ENCODE data around the gene SLC16A9. TPM values are rescaled to one million over a fixed set of nuclear protein-coding genes. Genes with fewer than 3 reads are reported as not detected.

Gene SLC16A9
- total and polyA plus RNA-seq, 2 donors (not counting 3 experiments of a cell fraction or from before 2014, with no cell fraction given) = 0.35 TPM; not detected in 1

DNA sequence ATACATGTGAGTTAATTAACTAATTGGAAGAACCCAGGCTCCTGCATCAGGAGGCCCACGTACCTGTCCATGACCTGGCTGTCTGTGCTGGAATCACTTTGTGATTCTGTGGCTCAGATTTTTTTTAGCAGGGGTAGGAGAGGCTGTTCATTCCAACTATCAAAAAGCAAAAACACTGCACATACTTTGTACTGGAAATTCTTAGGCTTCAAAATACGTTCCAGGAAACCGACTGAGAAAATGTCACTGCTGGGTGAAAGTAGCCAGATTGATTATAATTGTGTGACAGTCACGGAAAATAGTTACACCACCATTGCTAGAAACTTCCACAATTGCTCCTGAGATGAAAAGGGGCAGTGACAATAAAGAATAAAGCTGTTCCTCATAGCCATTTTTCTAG, 91.0 kb downstream of the SLC16A9 start:
- POLR2A ChIA-PET = no interaction called here
- Histone ChIP-seq H3K9me1 (replicated peaks; ENCODE audit: control insufficient read depth, extremely low read depth, insufficient read depth, low read length) (no peaks in the 10 kb centered on the region), H3K27ac (ENCODE audit: insufficient read depth, low read depth, low read length) (no peak overlapping the region), H3K27me3 (ENCODE audit: control insufficient read depth in 2 of 2, insufficient read depth in 2 of 2, low read length in 2 of 2) (no peaks in the 10 kb centered on the region), H3K9ac (replicated peaks; ENCODE audit: extremely low read depth, insufficient read depth, low read length) (no peak overlapping the region), H3K4me1 (ENCODE audit: control insufficient read depth, extremely low read depth, insufficient read depth, low read length) (no peaks in the 10 kb centered on the region), H3K9me3 (replicated peaks; ENCODE audit: control insufficient read depth, insufficient read depth, low read length) (no peaks in the 10 kb centered on the region), H2AFZ (ENCODE audit: low read depth, low read length) (no peak overlapping the region), H3K4me3 (replicated peaks in 1 of 3; ENCODE audit: insufficient read depth in 1 of 3, low read depth in 1 of 3, low read length in 3 of 3) (no peak overlapping the region), H3K36me3 (ENCODE audit: control insufficient read depth in 2 of 2, extremely low read depth in 1 of 2, insufficient read depth in 2 of 2, low read length in 2 of 2) (no peaks in the 10 kb centered on the region), H3K4me2 (ENCODE audit: insufficient read depth, low read length) (no peak overlapping the region), H3K79me2 (ENCODE audit: control insufficient read depth, insufficient read depth, low read length) (no peaks in the 10 kb centered on the region), H4K20me1 (replicated peaks; ENCODE audit: control insufficient read depth, extremely low read depth, insufficient read depth, low read length) (no peaks in the 10 kb centered on the region)
- DNase-seq (ENCODE audit: low read depth, low spot score) (no peak), FAIRE-seq (no peak)
- CTCF ChIA-PET = interaction anchor here (1.2 kb wide), 1 partner anchor 8 kb away, joined by 4 read pairs; no protein-coding TSS in a partner anchor
- dilution Hi-C loops (cut with MboI; ENCODE audit: extremely low pct_ligation_motif_present, low sequenced_read_pairs) = no loop called here
- no TSS peak for BruUV-seq (replicated peaks)
- TF ChIP-seq JUN (IDR thresholded peaks at IDR 0.05; ENCODE audit: borderline replicate concordance, insufficient read depth, insufficient read length, low read depth) (no peak), POLR2A (IDR thresholded peaks at IDR 0.05; ENCODE audit: low read depth, low read length) (no peak), MYC (IDR thresholded peaks at IDR 0.05; ENCODE audit: low read depth, low read length) (no peak), EZH2 (IDR thresholded peaks at IDR 0.05; ENCODE audit: borderline replicate concordance, low read depth, low read length, severe bottlenecking) (no peak), FOS (IDR thresholded peaks at IDR 0.05; ENCODE audit: borderline replicate concordance, insufficient read depth, low read length) (no peak), GATA2 (IDR thresholded peaks at IDR 0.05; ENCODE audit: insufficient read depth, insufficient read length, low read depth, low read length) (no peak), POLR2AphosphoS5 (IDR thresholded peaks at IDR 0.05; ENCODE audit: insufficient read depth, low read depth, low read length) (no peak)
- TF ChIP-seq, protein P1, sequence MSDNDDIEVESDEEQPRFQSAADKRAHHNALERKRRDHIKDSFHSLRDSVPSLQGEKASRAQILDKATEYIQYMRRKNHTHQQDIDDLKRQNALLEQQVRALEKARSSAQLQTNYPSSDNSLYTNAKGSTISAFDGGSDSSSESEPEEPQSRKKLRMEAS (IDR thresholded peaks at IDR 0.05; ENCODE audit: insufficient read depth, insufficient read length) = no peak
- TF ChIP-seq, protein P2, sequence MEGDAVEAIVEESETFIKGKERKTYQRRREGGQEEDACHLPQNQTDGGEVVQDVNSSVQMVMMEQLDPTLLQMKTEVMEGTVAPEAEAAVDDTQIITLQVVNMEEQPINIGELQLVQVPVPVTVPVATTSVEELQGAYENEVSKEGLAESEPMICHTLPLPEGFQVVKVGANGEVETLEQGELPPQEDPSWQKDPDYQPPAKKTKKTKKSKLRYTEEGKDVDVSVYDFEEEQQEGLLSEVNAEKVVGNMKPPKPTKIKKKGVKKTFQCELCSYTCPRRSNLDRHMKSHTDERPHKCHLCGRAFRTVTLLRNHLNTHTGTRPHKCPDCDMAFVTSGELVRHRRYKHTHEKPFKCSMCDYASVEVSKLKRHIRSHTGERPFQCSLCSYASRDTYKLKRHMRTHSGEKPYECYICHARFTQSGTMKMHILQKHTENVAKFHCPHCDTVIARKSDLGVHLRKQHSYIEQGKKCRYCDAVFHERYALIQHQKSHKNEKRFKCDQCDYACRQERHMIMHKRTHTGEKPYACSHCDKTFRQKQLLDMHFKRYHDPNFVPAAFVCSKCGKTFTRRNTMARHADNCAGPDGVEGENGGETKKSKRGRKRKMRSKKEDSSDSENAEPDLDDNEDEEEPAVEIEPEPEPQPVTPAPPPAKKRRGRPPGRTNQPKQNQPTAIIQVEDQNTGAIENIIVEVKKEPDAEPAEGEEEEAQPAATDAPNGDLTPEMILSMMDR (IDR thresholded peaks at IDR 0.05; ENCODE audit: extremely low read depth in 1 of 2, insufficient read depth in 1 of 2, low read depth in 1 of 2, low read length in 2 of 2) = no peak
- intact Hi-C loops (cut with micrococcal nuclease) = no loop called here

All from endothelial cell of umbilical vein (primary cell).